GM21423 (cell line): Measurements from ENCODE around the gene SLC5A8.

Experiments
- ATAC-seq: cut with Tn5 transposase; IDR thresholded peaks from one replicate; pipeline ENCODE4 v1.9.1; 2021; ENCODE audit warnings: mild to moderate bottlenecking, moderate library complexity; ENCODE audit not compliant: unreplicated experiment

The SLC5A8 gene, protein sequence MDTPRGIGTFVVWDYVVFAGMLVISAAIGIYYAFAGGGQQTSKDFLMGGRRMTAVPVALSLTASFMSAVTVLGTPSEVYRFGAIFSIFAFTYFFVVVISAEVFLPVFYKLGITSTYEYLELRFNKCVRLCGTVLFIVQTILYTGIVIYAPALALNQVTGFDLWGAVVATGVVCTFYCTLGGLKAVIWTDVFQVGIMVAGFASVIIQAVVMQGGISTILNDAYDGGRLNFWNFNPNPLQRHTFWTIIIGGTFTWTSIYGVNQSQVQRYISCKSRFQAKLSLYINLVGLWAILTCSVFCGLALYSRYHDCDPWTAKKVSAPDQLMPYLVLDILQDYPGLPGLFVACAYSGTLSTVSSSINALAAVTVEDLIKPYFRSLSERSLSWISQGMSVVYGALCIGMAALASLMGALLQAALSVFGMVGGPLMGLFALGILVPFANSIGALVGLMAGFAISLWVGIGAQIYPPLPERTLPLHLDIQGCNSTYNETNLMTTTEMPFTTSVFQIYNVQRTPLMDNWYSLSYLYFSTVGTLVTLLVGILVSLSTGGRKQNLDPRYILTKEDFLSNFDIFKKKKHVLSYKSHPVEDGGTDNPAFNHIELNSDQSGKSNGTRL

DNA sequence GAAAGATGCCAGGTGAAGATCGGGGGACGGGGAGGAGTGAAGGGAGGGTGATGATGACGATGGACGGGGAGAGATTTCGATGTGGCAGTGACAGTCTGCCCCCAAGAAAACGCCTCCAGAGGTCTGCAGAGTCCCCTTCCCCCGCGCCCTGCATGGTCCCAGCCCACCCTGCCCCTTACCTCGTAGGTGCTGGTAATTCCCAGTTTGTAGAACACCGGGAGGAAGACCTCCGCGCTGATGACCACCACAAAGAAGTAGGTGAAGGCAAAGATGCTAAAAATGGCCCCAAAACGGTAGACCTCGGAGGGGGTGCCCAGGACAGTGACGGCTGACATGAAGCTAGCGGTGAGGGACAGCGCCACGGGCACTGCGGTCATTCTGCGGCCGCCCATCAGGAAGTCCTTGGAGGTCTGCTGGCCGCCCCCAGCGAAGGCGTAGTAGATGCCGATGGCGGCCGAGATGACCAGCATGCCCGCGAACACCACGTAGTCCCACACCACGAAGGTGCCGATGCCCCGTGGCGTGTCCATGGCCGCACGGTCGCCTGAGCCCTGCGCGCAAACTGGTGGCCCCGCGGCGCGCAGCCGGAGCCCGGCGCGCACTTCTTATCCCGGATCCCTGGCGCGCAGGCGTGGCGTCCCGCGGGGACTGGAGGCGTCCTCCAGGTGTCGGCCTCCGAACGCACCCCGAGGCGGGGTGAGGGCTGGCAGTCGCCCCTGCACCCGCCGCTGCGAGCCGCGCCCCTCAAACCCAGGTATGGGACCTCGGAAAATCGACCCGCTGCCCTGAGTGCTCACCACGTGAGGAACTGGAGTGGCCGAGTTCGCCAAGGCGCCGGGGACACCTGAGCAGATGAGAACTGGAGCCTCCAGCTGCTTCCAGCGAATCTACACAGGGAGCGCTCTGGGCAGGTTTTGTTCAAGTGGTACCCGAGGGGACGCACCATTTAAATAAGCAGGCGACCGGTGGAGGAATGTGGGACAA is at the start of gene SLC5A8:
TSS of gene SLC5A8 (minus strand) at position 920 of the 984 bp plus-strand sequence. CDS start at position 530, 390 bp downstream.
- no peak for ATAC-seq

DNA sequence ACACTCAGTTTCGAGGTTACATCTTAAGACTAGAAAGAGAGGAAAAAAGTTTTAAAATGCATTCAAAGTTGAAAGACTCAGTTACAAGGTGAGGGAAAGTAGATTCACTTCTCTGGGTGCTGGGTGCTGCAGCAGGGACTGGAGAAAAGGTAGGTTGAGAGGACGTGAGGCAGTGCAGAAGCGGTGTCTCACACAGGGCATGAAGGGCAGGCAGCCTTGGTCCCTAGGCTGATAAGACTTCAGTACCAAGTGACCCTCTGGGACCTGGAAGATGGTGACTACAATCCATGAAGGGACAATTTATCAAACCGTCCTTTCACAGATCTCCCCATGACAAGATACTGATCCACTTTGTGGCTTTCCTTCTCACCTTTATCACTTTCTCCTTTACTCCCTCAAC is 47.3 kb upstream of the SLC5A8 start:
- ATAC-seq: no peak

DNA sequence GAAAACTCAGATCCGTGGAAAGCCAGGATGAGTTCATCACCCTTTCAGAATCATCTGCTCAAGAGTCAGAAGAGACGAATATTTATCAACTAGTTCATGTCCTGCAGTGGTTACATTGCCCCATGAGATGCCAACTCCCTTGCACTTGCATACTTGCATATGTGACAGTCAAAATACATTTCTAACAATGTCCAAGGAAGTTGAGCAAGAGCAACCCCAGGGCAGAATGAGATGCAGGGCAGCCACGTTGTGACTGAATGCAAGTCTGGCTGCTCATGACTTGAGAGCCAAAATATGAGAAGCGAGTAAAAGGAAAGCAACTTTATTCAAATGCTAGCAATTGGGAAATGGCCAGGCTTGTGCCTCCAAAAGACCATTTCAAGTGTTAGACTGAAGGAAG is 46.2 kb upstream of the SLC5A8 start:
- no peak for ATAC-seq

DNA sequence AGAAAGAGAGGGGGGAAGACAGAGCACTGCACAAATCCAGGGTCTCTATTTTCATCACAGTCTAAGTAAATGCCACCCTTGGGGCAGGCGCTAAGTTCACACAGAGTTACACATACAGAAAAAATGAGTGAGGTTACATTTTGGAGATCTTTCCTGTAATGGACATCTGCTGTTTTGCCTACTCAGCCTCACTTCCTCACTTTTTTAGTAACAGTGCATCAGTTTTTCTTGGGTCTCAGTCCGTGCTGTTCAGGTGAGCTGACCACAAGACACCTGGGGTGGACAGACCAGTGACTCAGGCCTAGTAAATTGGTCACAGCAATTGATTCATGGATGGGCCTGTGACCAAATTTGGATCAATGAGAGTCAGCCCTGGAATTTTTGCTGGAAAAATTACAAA is 33.6 kb upstream of the SLC5A8 start:
- no peak for ATAC-seq

DNA sequence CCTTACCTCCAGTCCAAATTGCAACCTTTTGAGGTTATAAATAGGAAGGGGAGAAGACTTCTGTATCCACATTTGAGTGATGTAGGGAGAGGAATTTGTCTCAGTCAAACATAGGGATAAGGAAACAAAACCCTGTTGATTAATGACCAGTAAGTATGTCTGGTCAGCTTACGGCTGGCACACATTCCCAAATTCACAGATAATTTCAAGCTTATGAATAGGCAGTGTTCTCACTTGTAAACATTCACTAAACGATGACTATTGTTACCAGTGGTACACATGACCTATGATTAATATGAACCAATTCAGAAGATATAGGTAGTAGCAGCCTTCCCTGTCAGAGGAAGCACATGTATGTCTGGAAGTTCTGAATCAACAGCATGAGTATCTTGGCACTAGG is 33.0 kb upstream of the SLC5A8 start:
- no peak for ATAC-seq

DNA sequence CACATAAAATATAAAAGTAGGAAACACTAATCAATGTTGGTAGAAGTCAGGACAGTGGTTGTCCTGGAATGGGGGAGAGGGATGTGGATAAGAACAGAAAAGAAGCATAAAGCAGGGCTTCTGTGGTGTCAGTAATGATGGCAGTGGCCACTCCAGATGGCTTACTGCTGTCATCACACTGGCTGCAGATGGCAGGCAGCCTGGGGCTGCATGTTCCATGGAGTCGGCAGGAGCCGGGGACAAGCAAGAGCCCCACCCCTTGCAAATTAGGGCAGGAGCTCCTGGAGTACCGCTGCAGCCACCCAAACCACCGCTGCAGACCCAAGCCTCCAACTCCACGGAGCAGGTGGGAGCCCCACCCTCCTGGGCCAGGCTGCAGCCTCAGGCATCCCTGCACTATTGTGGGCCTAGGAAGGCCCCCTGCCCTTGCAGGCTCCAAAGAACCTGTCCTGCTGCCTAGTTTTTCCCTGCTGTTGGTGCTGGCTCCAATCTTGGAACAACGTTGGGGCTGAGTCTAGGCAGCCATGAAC is 28.8 kb upstream of the SLC5A8 start:
- ATAC-seq: no peak

DNA sequence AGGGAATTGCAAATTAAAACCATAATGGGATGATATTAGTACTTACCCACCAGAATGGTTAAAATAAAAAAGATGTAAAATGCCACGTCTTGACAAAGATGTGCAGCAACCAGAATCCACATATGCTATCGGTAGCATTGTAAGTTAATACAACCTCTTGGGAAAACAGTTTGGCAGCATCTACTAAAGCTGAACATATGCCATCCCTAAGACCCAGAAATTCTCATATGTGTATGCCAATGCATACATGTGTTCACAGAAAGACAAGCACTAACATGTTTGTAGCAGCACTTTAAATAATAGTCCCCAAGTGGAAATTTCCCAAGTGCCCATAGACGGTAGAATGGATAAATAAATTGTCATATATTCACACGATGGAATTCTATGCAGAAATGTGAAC is 28.3 kb upstream of the SLC5A8 start:
- ATAC-seq: no peak

DNA sequence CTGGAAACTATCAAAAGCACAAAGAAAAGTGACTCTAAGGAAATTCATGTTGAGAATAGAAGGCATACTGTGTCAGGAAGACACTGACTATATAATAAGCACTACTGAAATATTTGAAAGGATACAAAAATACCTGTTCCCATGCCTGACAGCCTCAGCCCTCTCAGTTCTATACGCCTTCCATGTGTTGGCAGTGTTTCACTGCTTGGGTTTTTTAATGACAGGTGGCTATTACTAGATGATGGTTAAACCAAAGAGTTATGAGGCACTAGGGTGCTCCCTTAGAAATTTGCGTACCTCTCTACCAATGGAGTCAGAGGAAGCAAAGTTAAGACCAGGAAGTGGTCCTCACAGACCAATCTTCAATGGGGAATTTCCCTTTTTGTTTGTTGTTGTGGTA is 25.6 kb upstream of the SLC5A8 start:
- ATAC-seq: no peak

DNA sequence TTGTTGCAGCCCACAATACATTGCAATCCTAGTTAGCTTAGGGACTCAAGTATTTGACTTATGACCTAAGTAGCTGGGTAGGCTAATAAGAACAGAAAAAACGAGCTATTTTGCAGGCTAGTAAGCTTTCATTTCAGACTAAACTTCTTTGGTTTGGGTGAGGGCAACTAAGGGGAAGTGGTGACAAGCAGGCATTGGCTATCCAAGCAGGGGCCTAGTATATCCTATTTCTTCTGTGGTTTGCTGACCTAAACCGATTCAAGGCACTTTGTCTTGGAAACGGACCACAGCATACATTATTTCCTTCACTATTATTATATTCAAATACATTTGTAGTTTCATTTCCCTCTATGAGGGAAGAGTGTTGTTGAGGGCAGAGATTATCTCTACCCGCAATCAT is 21.6 kb upstream of the SLC5A8 start:
- ATAC-seq: no peak

DNA sequence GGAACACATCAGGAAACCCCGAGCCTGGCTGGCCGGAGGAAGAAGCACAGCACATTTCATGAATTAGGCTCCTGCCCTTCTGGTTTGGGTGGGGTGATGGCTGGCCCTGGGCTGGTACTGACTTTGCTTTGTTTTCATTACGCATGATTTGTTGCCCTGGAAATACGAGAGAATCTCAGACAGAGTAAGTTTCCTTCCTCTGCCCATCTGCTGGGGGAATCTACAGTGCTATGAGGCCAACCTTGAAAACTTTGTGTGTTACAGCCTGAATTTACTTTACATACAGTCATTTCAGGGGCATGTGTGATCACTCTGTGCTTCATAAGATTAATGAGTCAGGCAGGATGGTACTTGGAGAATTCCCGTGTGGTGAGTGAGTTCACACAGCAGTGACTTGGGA is 20.5 kb upstream of the SLC5A8 start:
- no peak for ATAC-seq

DNA sequence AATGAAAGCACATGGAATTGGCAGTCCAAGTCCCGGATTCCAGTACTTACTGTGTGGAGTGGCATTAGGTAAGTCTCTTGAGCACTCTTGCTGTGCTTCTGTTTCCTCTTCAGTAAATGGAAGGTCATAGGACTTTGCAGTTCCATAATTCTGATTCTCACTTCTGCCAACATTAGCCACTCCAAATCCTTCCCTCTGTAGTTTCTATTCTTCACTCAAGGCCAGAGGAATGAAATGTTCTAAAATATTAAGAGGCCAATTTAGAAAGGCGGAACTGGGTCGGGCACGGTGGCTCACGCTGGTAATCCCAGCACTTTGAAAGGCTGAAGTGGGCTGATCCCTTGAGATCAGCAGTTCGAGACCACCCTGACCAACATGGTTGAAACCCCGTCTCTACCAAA is 19.8 kb upstream of the SLC5A8 start:
- ATAC-seq: no peak

DNA sequence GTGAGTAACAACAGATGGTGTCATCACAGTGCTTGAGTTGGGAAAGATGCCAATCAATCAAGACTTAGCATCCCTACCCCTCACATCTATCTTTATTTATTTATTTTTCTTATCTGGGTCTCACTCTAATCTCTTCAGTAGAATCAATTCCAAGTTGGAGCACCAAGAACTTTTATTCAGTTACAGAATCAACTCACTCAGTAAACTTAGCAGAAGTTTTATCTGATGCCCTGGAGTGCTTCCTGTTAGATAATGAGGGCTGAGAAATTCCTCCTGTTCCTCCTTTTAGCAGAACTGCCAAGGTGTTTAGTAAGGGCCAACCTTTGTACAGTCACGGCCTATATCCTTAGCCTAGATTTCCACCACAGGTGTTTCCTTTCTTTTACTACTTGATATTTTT is 11.3 kb upstream of the SLC5A8 start:
- no peak for ATAC-seq

DNA sequence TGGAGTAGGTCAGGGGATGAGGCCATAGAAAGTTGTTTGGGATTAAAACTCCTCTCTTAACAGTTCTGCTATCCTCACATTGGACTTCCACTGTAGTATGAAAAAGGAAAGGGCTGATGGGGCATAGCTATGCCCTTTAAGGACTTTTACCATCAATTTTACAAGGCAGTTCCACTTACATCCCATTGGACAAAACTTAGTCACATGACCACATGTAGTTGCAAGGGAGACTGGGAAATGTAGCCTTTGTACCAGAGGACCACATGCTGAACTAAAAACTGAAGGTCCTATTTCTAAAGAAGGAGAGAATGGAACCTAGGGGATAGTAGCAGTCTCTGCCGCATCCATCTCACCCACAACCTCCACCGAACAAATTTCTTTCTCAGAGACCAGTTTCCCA is 6.8 kb upstream of the SLC5A8 start:
- ATAC-seq: no peak

DNA sequence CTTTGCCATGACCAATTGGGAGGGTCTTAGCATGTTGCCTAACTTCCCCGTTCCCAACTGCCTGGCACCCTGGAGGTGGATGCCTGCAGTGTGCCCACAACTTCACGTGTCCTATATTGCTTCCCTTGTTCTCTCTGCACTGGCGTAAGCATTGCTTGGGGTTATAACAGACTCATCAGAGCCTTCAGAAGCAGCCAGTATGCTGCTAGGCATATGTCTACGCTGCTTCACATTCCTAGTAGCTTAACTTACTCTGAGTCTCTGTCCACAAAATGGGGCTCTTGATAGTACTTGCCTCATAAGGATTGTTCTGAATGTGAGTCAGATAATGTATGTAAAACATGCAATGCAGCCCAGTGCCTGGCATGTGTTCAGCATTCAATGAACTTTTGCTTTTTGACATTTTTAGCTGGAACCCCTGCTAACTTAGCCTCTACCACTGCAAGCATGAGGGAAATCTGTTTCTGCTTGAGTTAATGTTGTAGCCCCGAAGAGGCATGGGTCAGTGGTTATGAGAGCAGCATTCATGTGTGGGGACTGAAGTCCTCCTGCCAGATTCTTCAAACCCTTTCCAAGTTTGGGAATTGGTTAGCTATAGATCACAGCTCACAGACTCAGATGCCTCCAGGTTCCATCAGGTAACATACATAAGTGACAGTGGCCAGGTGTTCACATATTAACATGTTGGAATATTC is 2.8 kb downstream of the SLC5A8 start:
- ATAC-seq: no peak

DNA sequence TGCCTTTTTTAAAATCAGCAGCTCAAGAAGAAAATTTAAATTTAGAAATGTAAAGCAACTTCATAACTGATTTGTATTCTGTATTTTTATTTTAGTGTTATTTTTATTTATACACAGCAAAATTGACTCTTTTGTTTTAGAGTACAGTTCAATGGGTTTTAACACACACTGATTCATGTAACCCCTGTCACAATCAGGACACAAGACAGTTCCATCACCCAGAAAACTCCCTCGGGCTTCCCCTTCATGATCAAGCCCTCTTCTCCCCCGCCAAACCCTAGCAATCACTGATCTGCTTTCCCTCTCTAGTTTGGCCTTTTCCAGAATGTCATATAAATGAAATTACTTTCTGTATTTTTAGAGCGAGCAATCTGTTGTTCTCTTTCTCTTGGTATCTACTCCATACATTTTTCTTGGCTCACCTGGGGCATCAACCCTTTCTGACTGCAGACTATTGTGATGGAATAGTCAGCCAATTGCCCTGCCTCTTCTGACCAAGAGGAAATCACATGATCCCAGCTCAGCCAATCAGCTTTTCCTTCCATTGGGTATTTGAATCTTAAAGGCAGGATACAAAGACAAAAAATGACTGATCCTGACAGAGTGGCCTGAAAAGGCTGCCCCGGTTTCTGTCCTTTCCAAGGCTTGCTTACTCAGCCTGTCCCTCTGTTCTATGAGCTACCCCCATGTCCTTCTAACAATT is 5.3 kb downstream of the SLC5A8 start:
- no peak for ATAC-seq

DNA sequence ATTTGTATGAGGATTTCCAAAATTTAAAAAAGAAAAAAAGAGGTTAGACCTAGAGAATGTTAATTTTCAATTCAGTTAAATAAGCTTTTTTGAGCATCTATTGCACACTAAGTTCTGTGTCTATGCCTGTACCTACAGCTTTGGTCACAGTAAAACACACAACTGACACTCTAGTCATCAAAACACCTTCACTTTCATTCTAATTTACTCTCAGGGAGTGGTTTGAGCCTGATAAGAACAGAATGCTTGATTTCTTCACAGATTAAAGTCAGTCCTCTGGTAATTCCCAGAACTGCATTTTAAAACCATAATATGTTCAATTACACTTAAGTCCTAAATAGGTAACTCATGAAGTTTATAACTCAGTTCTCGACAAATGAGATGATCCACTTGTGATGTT is 9.2 kb downstream of the SLC5A8 start:
- no peak for ATAC-seq

DNA sequence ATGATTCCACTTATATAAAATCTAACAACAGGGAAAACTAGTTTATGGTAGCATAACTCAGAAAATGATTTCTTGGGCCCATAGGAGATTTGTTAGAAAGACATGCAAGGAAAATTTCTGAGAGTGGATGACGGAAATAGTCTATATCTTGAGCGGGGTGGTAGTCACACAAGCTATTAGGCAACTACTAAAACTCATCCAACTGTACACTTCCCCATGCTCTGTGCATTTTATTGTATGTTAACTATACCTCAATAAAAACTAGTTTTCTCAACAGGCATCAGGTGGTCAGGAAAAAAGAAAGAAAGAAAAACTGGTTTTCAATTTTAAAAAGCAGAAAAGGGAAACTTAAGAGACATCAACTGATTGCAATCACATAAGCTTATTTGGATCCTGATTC is 9.9 kb downstream of the SLC5A8 start:
- ATAC-seq: no peak

DNA sequence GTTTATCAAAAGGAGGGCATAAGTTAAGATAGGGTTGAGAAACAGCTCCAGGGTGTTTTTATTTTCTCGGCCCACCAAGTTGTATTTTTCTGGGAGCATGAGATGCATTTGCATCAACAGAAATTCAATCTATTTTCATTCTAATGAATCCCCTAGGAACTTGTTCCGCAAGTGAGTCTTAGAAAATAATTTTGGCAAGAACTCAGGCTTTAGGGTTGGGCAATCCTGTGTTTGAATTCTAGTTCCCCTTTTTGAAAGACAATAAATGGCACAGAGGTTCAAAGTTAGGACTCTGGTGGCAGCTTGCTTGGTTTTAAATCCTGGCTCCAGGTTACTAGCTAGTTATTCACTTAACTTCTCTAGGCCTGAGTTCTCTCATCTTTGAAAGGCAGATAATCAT is 23.7 kb downstream of the SLC5A8 start:
- ATAC-seq: no peak

DNA sequence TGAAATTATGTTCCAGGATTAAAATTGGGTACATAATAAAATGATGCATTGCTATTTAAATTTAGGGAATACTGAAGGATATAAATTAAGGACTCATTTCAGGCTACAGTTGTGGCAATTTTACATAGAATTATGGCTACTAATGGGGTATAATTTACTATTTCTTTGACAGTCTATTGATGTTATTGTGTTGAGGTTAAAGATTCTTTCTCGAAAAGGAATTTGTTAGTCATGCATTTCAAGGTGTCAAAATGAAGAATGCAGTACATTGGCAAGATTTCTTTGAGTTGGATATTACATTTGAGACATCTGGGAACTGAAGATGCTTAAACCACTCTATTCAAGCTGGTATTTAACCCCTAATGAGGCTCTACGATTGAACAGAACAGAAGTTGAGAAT is 28.3 kb downstream of the SLC5A8 start:
- no peak for ATAC-seq

DNA sequence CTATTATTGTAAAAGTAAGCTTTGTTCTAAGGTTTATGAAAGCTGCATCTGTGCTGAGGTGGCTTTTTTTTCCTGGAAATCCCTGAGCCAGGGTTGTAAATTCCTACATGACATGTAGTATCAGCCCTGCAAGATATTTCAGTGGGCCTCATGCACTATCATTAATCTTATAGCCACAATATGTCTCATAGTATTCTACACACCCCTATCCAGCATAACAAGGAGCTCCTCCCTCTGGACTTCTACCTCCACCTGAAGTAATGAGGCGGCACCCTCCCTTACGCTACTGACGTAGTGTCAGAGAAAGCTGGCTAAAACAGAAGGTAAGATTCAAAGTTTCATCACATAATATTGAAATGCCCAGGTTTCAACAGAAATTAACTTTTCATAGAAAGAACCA is 35.5 kb downstream of the SLC5A8 start:
- no peak for ATAC-seq
